Upper lobe of left lung (tissue), 6 donors: ENCODE data around the gene TACC2. TPM values are rescaled to one million over a fixed set of nuclear protein-coding genes. Genes with fewer than 3 reads are reported as not detected.

ENCODE experiments used
- ATAC-seq, 2 donors: fragments of 200-7000 bp; cut with Tn5 transposase; one replicate each; pipeline ENCODE4 v1.9.1; 2022; ENCODE audit warnings: mild to moderate bottlenecking in 2 of 2, moderate library complexity in 2 of 2; ENCODE audit not compliant: low FRiP score in 2 of 2
- DNase-seq, 2 donors: peaks; one replicate each; pipeline ENCODE4 v3.0.0-alpha.2; 2019 to 2020
- H3K27ac ChIP-seq, 4 donors: fragments of 200-600 bp; sonication (generic); one replicate each; pipeline ENCODE4 v1.5.1; 2016 to 2019
- H3K27me3 ChIP-seq, 4 donors: fragments of 200-600 bp; sonication (generic); one replicate each; pipeline ENCODE4 v1.5.1; 2017 to 2019
- H3K36me3 ChIP-seq, 4 donors: fragments of 200-600 bp; sonication (generic); one replicate each; pipeline ENCODE4 v1.5.1; 2016 to 2019
- H3K4me1 ChIP-seq, 4 donors: fragments of 200-600 bp; sonication (generic); one replicate each; pipeline ENCODE4 v1.5.1; 2018 to 2019
- H3K4me3 ChIP-seq, 4 donors: fragments of 200-600 bp; sonication (generic); one replicate each; pipeline ENCODE4 v1.5.1; 2017 to 2019; ENCODE audit warnings: mild to moderate bottlenecking in 2 of 4, moderate library complexity in 1 of 4
- H3K9me3 ChIP-seq, 4 donors: fragments of 200-600 bp; sonication (generic); one replicate each; pipeline ENCODE4 v1.5.1; 2018 to 2019
- CTCF ChIP-seq, 6 experiments: fragments of 450-650 bp in 4 of 6; fragments of 200-600 bp in 2 of 6; sonication (generic) in 2 of 6; IDR thresholded peaks; one replicate each; pipeline ENCODE4 v1.5.1; 2016 to 2019; ENCODE audit warnings: antibody characterized with exemption in 6 of 6
- EP300 ChIP-seq, 4 donors: sonication (generic); formaldehyde crosslinking; IDR thresholded peaks; one replicate each; pipeline ENCODE4 v1.5.1; 2017; ENCODE audit warnings: antibody characterized with exemption in 4 of 4, control low read depth in 2 of 4
- POLR2A ChIP-seq, 4 donors: fragments of 450-650 bp; IDR thresholded peaks; one replicate each; pipeline ENCODE4 v1.5.1; 2016 to 2017; ENCODE audit warnings: antibody characterized with exemption in 4 of 4, mild to moderate bottlenecking in 2 of 4
- POLR2AphosphoS5 ChIP-seq, 2 donors: sonication (generic); formaldehyde crosslinking; IDR thresholded peaks; one replicate each; pipeline ENCODE4 v1.5.1; 2017; ENCODE audit warnings: antibody characterized with exemption in 2 of 2
- whole genome bisulfite sequencing, 2 donors: methylation state at CpG; one replicate each; pipeline ENCODE4 v1.1.5; 2017 to 2018; 5-methylcytosine and 5-hydroxymethylcytosine counted together
- total RNA-seq, 6 donors: library from RNA; depleted of rRNA in 4 of 6; stranded (reverse); fragments of >200 nt in 4 of 6; gene quantifications; one replicate each; pipeline versions ENCODE4 v1.1.0 to v1.2.1, GENCODE V29; 2016 to 2021
- donor health status: DM: no; HTN: no; CAD: no; lungs with moderate emphysema.
- donor health status: DM: no; HTN: yes; CAD: no; lungs with severe emphysema.

The TACC2 gene
- total RNA-seq, 6 donors from 2014 or later, result 158 to 701 (median 386) TPM

GRCh38 chr10:122182308-122182707 is 193.3 kb downstream of the TACC2 start:
- no peak for TF ChIP-seq CTCF (IDR thresholded peaks at IDR 0.05)
- TF ChIP-seq EP300 (IDR thresholded peaks at IDR 0.05), result no peak
- TF ChIP-seq POLR2AphosphoS5 (IDR thresholded peaks at IDR 0.05), result no peak
- TF ChIP-seq POLR2A (IDR thresholded peaks at IDR 0.05), result no peak
- no peaks in the 10 kb centered on the region for H3K27me3 ChIP-seq
- ATAC-seq (no peak), DNase-seq (no peak)
- no peaks in the 10 kb centered on the region for H3K9me3 ChIP-seq
- peaks cover 3 to 13% (median 4%) of the 10 kb centered on the region in 4 donors for H3K36me3 ChIP-seq
- H3K4me3 ChIP-seq, result no peak overlapping the region
- H3K4me1 ChIP-seq, result peaks cover 0 to 10% (median 6%) of the 10 kb centered on the region in 4 donors
- no peak overlapping the region for H3K27ac ChIP-seq
- WGBS, 2 donors, result 69 to 71% methylated on average over 6 of the region's 6 CpGs

- 89 to 90% methylated on average over 6 of the region's 6 CpGs for WGBS, 2 donors
- H3K9me3 ChIP-seq, result no peaks in the 10 kb centered on the region
- peaks cover 0 to 16% (median 6%) of the 10 kb centered on the region in 4 donors for H3K36me3 ChIP-seq
- peaks cover 0 to 16% (median 8%) of the 10 kb centered on the region in 4 donors for H3K4me1 ChIP-seq
- ATAC-seq (peak in 1 of 2 donors; percentile 16), DNase-seq (no peak)
- TF ChIP-seq POLR2AphosphoS5 (IDR thresholded peaks at IDR 0.05) (no peak), EP300 (IDR thresholded peaks at IDR 0.05) (no peak), CTCF (IDR thresholded peaks at IDR 0.05) (no peak), POLR2A (IDR thresholded peaks at IDR 0.05) (no peak)
- H3K27me3 ChIP-seq, result no peaks in the 10 kb centered on the region
- no peak overlapping the region for H3K4me3 ChIP-seq
- H3K27ac ChIP-seq, result no peak overlapping the region
These were observed 195.3 kb downstream of the TACC2 start for GRCh38 chr10:122184254-122184653.

- TF ChIP-seq POLR2AphosphoS5 (IDR thresholded peaks at IDR 0.05), result no peak
- no peak for TF ChIP-seq EP300 (IDR thresholded peaks at IDR 0.05)
- Histone ChIP-seq H3K9me3 (no peaks in the 10 kb centered on the region), H3K4me1 (peaks cover 0 to 16% (median 8%) of the 10 kb centered on the region in 4 donors), H3K4me3 (no peak overlapping the region), H3K27ac (no peak overlapping the region), H3K36me3 (peaks cover 0 to 27% (median 9%) of the 10 kb centered on the region in 4 donors), H3K27me3 (no peaks in the 10 kb centered on the region)
- WGBS, 2 donors, result 93 to 97% methylated on average over 4 of the region's 4 CpGs
- ATAC-seq (no peak), DNase-seq (no peak)
These were observed 196.7 kb downstream of the TACC2 start for GRCh38 chr10:122185643-122186042.

- Histone ChIP-seq H3K9me3 (no peaks in the 10 kb centered on the region), H3K36me3 (peaks cover 0 to 30% (median 11%) of the 10 kb centered on the region in 4 donors), H3K27me3 (no peaks in the 10 kb centered on the region), H3K4me1 (peaks cover 0 to 16% (median 8%) of the 10 kb centered on the region in 4 donors), H3K4me3 (no peak overlapping the region), H3K27ac (no peak overlapping the region)
- no peak for ATAC-seq
- DNase-seq, result no peak
- WGBS, 2 donors, result 71% methylated on average over 17 to 19 of the region's 19 CpGs
- TF ChIP-seq POLR2AphosphoS5 (IDR thresholded peaks at IDR 0.05), result no peak
- TF ChIP-seq EP300 (IDR thresholded peaks at IDR 0.05), result no peak
- no peak for TF ChIP-seq CTCF (IDR thresholded peaks at IDR 0.05)
- no peak for TF ChIP-seq POLR2A (IDR thresholded peaks at IDR 0.05)
These were observed 198.2 kb downstream of the TACC2 start for GRCh38 chr10:122186816-122187810.

- ATAC-seq (no peak), DNase-seq (no peak)
These were observed 199.7 kb downstream of the TACC2 start for GRCh38 chr10:122188706-122189105.

More at GRCh38 chr10:122188706-122189105, 199.7 kb downstream of the TACC2 start:
- H3K9me3 ChIP-seq, result no peaks in the 10 kb centered on the region
- peaks cover 0 to 10% (median 3%) of the 10 kb centered on the region in 4 donors for H3K4me1 ChIP-seq
- H3K27me3 ChIP-seq, result no peaks in the 10 kb centered on the region
- no peak overlapping the region for H3K27ac ChIP-seq
- H3K36me3 ChIP-seq, result peaks cover 0 to 30% (median 14%) of the 10 kb centered on the region in 4 donors
- TF ChIP-seq CTCF (IDR thresholded peaks at IDR 0.05), result no peak
- TF ChIP-seq EP300 (IDR thresholded peaks at IDR 0.05), result no peak
- no peak for TF ChIP-seq POLR2A (IDR thresholded peaks at IDR 0.05)
- no peak for TF ChIP-seq POLR2AphosphoS5 (IDR thresholded peaks at IDR 0.05)
- WGBS, 2 donors, result 84 to 91% methylated on average over 11 of the region's 11 CpGs
- H3K4me3 ChIP-seq, result no peak overlapping the region
